Hepatocyte (in vitro differentiated cells): ENCODE measurements around the gene ABLIM2.

Experiments
- EZH2 ChIP-seq: fragments of 200-600 bp; sonication (generic); IDR thresholded peaks from 2 replicates; pipeline ENCODE4 v1.6.1; 2016; ENCODE audit warnings: antibody characterized with exemption, mild to moderate bottlenecking, borderline replicate concordance
- EZH2phosphoT487 ChIP-seq: fragments of 200-600 bp; sonication (generic); IDR thresholded peaks from one replicate; pipeline ENCODE4 v1.6.1; 2018; ENCODE audit warnings: antibody characterized with exemption, mild to moderate bottlenecking, low read depth, moderate library complexity; ENCODE audit not compliant: unreplicated experiment, severe bottlenecking
- TF ChIP-seq, protein P1 (sequence below): fragments of 200-600 bp; sonication (generic); IDR thresholded peaks from 2 replicates; pipeline ENCODE4 v1.5.1; 2016; ENCODE audit warnings: antibody characterized with exemption, mild to moderate bottlenecking; ENCODE audit not compliant: poor library complexity

DNA sequence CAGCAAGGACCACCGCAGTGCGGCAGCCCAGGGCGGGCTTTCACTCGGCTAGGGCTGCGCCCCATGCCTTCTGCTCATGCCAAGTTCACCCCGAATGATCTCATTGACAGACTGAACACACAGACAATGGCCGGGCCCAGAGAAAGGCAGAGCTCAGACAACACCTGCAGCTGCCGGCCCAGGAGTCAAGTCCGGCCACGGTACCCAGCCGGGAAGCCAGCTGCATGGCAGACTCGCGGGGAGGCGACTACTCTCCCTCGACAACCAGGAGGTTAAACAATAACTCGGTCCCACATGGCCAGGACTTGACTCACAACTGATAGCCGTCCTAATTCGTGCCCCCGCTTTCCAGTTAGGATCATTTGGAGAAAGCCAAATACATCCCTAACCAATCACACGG lies 50.4 kb downstream of the ABLIM2 start:
- TF ChIP-seq, protein P1, sequence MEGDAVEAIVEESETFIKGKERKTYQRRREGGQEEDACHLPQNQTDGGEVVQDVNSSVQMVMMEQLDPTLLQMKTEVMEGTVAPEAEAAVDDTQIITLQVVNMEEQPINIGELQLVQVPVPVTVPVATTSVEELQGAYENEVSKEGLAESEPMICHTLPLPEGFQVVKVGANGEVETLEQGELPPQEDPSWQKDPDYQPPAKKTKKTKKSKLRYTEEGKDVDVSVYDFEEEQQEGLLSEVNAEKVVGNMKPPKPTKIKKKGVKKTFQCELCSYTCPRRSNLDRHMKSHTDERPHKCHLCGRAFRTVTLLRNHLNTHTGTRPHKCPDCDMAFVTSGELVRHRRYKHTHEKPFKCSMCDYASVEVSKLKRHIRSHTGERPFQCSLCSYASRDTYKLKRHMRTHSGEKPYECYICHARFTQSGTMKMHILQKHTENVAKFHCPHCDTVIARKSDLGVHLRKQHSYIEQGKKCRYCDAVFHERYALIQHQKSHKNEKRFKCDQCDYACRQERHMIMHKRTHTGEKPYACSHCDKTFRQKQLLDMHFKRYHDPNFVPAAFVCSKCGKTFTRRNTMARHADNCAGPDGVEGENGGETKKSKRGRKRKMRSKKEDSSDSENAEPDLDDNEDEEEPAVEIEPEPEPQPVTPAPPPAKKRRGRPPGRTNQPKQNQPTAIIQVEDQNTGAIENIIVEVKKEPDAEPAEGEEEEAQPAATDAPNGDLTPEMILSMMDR = no peak
- TF ChIP-seq EZH2phosphoT487 (no peak), EZH2 (no peak)
